Stimulated activated CD8-positive, alpha-beta memory T cell treated with anti-CD3 and anti-CD28 coated beads, Interleukin-4, amount 100 ng/mL, for 4 hours (primary cell): Measurements from ENCODE around the gene TM4SF1.
"Not testable (repeated sequence)": the region's sequence is repeated elsewhere in the genome, so short reads cannot be mapped to it uniquely, and the experiment has no call there.

Source experiments
- DNase-seq, 2 donors: peaks; one replicate each; pipeline ENCODE4 v3.0.0-alpha.2; 2020; ENCODE audit warnings: low read depth in 2 of 2, low spot score in 1 of 2

The TM4SF1 gene

DNA sequence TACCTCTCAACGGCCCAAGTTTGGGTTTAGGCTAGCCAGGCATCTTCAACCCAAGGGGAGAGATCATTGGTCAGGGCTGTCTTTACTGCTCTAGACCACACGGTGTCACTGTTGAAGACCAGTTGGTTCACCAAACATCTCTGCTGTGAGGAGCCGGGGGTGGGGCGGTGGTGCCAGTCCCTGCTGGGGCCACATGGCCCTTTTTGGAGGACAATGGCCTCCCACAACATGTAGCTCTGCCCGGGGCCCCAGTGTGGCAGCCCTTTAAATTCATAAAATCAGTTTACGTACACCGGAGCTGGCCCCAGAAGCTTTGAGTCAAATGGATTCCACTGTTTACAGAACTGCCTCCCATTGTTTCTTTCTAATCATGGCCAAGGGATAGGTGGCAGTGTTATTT lies 24.9 kb downstream of the TM4SF1 start:
- DNase-seq, result peak in 1 of 2 donors; percentile 1

DNA sequence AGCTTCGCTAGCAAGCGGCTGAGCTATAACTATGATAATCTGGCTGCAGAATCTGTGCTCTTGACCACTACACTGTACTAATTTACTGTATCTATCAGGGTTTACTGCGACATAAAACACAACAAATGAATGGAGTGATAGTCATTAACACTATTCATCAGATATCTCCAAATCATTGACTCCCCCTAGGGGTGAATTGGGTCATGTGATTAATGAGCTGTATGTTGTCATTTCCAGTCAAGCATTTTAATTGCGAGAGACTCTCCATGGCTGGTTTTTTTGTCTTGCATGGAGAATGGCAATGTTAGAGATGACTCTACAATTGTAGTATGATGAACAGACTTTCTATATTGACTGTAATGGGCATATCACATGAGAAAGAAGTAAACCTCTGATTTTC lies 33.5 kb downstream of the TM4SF1 start:
- no peak for DNase-seq

DNA sequence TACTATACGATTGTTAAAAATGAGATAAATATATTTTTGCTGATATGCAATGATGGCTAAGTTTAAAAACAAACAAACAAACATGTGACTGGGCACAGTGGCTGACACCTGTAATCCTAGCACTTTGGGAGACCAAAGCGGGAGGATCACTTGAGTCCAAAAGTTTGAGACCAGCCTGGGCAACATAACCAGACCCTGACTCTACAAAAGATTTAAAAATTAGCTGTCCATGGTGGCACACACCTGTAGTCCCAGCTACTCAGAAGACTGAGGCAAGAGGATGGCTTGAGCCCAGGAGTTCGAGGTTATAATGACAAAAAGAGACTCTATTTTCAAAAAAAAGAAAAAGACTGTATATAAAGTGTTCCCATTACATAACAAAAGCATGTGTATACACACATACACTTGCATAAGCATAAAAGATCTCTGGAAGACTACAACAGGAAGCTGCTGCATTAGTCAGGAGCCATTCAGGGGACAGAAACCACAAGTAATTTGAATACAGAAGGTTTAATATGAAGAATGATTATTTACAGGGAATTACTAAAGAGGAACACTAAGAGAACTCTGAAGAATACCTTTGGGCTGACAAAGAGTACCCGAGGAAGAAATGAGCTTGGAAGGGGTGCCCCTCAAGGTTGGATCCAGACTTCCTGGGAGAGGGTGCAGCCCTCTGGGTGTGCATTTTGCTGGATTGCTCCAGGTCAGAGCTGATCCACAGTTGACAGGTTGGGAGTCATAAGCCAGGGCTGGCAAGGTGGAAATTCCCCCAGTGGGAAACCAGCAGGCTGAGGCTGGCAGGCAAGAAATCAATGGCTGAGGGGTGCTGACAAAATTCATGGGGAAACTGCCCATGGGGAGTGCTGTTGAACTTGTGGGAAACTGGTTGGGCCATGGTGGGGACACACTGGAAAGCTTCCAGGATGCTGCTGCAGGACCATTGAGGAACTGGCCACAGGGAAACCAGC lies 34.8 kb downstream of the TM4SF1 start:
- no peak for DNase-seq

DNA sequence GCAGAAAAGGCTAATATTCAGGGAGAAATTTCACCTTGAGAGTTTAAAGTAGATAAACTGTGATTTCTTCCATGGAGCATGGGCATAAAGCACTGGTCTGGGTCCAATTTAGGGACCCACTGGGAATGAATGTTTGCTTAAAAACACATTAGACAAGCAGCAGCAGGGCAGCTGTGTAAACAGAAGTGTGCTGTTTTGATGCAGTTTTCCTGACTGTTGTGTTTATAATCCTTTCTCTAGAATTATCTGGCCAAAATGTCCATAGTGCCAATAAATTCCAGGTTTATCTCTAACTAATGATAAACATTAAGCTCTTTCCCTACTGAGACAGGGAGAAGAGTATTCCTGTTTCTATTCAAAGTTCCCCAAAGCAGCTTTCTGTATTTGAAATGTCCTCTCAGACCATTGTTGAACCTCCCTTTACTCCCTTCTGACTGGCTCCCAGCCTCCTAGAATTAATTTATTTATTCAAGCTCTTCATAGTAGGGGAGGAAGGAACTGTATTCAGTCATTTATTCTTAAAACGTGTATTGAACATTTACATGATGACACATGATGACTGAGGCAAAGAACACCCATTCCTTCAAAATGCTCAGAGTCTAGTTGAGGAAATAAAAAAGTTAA lies 37.0 kb downstream of the TM4SF1 start:
- no peak for DNase-seq

DNA sequence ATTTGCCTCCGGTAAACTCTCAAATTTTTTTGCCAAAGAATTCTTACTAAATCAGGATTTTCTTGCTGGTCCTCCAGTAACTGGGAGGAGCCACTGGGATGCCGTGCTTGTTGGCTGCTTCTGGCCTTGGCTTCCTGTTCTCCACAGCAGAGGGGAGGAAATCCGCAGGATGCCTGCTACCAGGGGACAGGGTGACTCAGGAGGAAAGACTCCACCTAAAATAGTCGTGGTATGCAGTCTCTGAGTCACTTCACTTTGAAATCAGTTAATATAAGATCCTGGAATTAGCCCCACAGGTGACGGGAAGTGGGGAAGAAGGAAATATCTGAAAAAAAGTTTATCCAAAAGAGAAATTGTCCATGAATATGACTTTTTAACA lies 37.5 kb downstream of the TM4SF1 start:
- no peak for DNase-seq

DNA sequence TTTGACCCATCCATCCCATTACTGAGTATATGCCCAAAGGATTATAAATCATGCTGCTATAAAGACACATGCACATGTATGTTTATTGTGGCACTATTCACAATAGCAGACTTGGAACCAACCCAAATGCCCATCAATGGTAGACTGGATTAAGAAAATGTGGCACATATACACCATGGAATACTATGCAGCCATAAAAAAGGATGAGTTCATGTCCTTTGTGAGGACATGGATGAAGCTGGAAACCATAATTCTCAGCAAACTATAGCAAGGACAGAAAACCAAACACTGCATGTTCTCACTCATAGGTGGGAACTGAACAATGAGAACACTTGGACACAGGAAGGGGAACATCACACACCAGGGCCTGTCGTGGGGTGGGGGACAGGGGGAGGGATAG lies 40.0 kb downstream of the TM4SF1 start:
- DNase-seq, result not testable (repeated sequence)

DNA sequence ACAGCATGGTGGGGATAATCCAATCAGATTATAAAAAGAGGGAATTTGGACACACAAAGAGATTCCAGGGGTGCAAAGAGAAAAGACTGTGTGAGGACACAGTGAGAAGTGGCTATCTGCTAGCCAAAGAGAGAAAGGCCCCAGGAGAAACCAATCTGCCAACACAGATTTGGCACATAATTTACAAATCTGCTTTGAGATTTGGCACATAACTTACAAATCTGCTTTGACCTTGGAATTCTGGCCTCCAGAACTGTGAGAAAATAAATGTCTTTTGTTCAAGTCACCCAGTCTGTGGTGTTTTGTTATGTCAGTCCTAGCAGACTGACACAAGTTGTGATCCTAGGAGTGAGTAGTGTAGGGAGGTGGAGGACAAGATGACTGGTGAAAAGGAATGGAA lies 40.5 kb downstream of the TM4SF1 start:
- no peak for DNase-seq

DNA sequence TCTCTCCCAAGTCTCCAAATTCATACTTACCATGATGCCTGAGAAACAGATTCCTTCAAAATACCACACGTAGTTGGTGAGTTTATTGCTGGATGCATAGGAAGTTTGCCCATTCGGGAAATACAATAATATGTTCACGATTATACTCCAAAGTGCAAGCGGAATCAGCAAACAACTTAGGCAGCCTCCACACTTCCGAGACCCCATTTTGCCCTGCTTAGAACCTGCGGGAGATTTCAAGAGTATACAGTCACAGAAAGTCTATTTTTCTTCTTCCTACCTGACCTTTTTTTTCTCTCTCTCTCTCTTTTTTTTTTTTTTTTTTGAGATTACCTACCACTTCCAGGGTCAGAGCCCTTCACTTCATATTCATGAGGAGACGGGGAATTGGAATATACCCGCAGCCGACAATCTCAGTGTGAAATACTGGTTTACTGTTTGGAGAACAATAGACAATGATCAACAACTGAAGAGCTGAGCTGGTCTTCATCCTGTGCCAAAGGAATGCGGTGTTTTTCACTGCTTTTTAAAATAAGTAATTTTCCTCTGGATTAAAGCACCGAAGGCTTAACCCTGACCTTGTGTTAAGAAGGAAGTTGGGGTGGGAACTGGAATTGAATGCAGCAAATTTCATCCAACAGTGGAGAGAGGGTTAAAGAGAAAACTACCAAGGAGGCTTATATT lies 44.1 kb downstream of the TM4SF1 start, which contains the start of gene TM4SF18:
Gene TM4SF18, minus strand, starts transcription at position 461 of the 684 bp plus-strand sequence. Its CDS starts 254 bp downstream, at position 207.
- DNase-seq, result no peak

DNA sequence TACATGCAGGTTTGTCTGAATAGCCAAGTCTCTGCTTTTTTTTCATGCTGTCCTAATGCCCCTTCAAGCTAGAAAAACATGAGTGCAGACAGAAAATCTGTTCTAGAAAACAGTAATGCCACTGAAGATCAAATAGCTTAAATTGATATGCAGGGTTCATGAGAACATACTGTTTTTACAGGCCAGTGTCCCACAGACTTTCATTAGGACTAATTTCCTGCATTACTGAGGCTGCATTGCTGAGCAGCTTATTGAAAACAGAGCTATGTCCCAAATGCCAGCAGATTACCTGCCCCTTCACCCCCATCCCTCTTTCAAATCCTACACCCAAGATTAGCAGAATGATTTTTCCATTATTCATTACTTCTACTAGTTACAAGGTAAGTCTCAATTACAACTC lies 44.7 kb downstream of the TM4SF1 start:
- no peak for DNase-seq

DNA sequence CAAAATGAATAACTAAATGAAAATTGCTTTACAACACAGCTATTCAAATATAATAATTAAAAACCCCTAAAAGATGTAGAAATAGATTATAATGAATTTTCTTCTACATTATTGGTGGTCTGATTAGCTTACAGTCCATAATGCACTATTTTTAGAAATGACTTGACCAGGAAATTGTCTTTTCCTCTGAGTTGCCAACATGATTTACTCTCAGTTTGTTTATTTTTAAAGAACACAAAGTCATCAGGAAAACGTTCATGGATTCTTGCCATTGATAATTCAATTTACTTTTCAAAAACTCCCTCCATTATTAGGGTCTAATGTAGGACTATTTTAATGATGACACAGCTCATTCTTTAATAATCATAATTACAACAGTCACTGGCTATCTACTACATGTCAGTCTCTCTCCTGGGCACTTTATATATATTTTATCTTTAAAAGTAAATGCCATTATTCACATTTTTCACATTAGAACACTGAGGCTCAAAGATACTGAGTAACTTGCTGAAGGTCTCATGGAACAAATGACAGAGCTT lies 45.2 kb downstream of the TM4SF1 start:
- DNase-seq, result no peak

DNA sequence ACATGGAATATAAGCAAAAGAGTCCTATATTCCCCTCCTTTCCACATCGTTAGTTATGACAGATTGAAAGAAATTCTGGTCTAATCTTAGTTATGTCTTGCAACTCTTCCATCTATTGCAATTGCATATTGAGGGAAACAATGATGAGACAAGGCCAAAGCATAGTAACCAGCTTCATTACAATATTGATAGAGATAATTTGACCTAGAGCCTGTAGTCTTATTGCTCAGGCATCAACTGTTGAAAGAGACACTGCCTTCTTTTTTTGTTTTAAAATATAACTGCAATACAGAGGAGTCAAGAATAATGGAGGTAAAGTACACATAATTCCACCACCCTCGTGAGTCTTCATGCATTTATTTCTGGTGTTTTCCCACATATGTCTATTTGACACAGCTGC lies 46.1 kb downstream of the TM4SF1 start:
- DNase-seq, result no peak

DNA sequence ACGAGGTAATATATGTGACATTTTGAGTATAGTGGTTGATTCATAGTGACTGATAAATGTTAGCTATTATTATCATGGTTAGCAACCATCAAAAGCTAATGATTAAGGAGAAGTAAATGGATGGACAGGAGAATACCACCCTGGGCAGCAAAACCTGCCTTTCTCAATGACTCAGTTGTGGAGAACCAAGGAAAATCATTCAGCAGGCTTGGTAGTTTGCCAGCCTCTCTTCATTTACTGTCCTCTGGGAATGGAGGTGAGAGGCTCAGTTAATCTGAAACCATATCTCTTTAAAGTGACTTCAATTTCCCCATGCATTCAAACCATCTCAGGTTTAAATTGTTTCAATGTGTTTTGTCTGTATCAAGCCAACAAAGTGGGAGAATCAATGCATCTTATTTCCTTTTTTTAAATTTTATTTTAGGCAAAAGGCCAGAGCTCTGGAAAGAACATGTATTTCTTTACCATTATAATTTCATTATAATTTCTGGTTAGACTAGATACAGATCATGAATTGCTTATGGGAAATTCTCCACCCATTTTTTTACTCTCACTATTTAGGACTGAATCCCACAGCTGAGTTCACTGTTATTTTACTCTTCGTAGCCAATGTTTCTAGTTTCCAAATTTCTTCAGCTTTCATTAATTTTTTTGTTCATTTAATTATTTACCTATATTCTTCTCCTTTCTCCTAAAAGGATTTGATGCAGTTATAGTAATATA lies 46.7 kb downstream of the TM4SF1 start:
- no peak for DNase-seq

DNA sequence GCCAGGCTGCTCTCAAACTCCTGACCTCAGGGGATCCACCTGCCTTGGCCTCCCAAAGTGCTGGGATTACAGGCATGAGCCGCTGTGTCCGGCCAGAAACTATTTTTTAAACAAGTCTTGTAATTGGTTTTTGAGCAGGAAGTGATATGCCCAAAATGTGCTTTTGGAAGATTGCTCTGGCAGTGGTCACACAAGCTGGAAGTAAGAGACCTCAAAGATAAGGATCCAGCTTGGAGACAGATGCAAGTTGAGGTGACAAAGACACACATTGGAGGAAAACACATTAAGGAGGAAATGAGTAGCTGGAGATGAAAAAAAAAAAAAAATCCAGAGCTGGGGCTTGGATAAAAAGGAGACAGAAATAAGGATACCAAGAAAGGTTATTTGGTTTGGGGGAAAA lies 50.3 kb downstream of the TM4SF1 start:
- no peak for DNase-seq

DNA sequence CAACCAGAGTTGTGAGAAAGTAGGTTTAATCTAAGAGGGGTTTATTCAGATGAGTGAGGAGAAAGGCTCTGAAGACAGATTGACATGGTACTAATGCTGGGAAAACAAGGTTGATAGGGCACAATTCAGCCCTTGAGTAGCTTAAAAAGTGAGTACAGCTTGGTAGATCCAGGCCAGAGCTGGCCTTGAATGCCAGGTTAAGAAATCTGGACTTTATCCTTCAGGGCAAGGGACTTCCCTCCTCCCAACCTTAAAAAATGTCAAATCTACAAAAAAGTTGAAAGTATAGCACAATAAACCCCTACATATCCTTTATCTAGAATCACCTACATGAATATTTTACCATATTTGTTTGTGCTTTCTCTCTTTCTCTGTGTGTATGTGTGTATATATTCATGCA lies 51.9 kb downstream of the TM4SF1 start:
- DNase-seq, result no peak

DNA sequence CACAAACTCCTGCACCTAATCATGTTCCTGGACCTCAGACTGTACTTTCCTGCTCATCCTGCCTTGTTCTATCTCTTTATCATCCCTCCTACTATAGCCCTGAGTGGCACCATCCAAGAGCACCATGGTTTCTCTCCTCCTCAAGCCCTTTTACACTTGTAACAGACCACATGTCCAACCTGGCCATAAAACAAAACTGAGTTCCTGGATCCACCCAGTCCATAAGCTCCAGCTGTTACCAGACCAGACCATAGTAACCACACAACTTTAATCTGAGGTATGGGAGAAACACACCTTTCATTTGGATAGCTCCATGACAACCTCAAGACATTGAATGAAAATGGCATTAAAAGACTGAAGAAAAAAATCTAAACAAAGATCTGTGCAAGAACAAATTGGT lies 53.1 kb downstream of the TM4SF1 start:
- no peak for DNase-seq

DNA sequence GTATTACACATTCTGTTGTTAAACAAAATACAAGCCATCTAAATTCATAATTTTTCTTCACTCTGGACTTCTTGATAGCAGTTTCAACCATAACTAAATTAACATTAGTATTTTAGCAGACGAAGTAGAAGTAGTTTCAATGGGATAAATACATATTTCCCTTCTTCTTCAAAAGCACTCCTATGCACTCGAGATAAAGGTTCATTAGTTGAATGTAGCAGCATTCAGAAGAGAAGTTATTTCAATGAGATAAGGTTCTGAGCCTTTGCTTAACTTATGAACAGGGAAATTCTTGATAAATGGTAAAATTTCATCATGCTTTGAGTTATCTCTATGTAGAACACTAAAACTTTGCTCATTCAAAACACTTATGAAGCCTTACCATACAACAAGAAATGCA lies 55.8 kb downstream of the TM4SF1 start:
- DNase-seq, result no peak

DNA sequence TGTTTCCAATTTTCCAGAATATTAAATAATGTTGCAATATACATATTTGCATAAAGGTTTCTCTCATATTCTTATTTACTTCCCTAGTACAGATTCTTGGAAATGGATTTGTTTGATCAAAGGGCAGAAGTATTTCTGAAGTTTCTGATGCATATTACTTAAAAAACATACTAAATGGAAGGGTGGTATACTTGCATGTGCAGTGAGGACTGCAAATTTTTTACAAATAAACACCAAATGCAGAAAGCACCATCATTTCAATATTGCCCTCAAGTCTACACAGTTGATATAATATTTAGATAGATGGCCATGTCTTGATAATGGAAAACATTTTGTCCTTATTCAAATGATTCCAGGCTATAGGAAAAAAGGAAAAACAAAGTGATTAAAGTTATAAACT lies 56.3 kb downstream of the TM4SF1 start:
- no peak for DNase-seq

DNA sequence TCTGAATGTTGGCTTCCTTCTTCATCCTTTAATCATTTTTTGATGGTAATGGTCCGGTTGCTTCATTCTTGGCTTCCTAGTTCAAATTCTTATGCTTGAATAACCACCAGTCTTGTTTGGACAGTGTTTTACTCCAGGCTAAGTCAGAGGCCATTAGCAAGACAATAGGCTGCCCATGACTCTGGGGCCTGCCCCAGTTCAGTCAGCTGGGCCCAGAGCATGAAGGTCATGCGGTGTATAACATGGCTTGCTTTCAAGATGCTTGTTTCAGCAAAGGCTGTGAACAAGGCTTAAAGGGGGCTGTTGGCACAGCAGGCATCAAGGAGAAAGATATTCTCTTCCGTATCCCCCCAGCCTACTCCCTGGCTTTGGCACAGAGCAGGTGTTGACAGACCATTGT lies 57.7 kb downstream of the TM4SF1 start:
- no peak for DNase-seq
